Measurements from ENCODE around the gene DNAH17.

GRCh38 chr17:78514521-78514920 lies 62.7 kb downstream of the DNAH17 start:
- TF ChIP-seq CTCF (IDR thresholded peaks at IDR 0.05) = no peak
- TF ChIP-seq EP300 (IDR thresholded peaks at IDR 0.05) = no peak
- no peak for TF ChIP-seq POLR2A (IDR thresholded peaks at IDR 0.05)
